Measurements from ENCODE around the gene ADGRV1. TPM values are rescaled to one million over a fixed set of nuclear protein-coding genes. Genes with fewer than 3 reads are reported as not detected.

ADGRV1 gene
- polyA plus RNA-seq, 1 donor from 2014 or later: 3.7 TPM

DNA sequence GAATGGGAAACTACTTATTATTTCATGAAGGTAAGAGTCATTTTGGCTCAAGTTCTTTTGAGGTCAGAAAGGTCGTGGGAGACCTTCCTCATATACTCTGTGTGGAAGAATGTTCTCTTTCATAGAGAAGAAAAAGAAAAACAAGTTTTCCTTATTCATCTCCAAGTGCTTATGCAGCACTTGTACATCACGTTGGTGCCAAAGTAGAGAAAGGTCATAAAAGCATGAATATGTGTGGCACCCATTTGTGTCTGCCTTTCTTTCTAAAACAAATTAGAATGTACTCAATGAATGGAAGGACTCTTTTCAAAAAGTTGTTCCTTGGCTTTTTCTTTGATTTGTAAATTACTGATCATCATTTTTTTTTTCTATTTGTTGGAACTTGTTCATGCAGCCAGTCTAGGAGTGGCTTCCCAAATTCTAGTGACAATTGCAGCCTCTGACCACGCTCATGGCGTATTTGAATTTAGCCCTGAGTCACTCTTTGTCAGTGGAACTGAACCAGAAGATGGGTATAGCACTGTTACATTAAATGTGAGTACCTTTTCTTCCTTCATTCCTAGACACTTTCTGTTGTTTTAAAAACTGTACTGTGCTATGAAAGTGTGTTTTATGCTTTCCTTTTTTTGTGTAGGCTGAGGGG is 122.4 kb downstream of the ADGRV1 start:
- no peak overlapping the region for H3K9ac ChIP-seq (ENCODE audit: low read length)
- H3K27me3 ChIP-seq (ENCODE audit: insufficient read depth, low read depth, low read length): no peaks in the 10 kb centered on the region
- H4K20me1 ChIP-seq (ENCODE audit: insufficient read depth): no peaks in the 10 kb centered on the region
- TF ChIP-seq EP300 (conservative IDR thresholded peaks at IDR 0.05; ENCODE audit: poor library complexity, severe bottlenecking) (no peak), POLR2AphosphoS5 (IDR thresholded peaks at IDR 0.05) (no peak), EZH2 (IDR thresholded peaks at IDR 0.05; ENCODE audit: borderline replicate concordance, insufficient read depth, low read length, poor library complexity, severe bottlenecking) (no peak), MXI1 (conservative IDR thresholded peaks at IDR 0.05; ENCODE audit: poor library complexity, severe bottlenecking) (no peak)
- TF ChIP-seq, protein P1, sequence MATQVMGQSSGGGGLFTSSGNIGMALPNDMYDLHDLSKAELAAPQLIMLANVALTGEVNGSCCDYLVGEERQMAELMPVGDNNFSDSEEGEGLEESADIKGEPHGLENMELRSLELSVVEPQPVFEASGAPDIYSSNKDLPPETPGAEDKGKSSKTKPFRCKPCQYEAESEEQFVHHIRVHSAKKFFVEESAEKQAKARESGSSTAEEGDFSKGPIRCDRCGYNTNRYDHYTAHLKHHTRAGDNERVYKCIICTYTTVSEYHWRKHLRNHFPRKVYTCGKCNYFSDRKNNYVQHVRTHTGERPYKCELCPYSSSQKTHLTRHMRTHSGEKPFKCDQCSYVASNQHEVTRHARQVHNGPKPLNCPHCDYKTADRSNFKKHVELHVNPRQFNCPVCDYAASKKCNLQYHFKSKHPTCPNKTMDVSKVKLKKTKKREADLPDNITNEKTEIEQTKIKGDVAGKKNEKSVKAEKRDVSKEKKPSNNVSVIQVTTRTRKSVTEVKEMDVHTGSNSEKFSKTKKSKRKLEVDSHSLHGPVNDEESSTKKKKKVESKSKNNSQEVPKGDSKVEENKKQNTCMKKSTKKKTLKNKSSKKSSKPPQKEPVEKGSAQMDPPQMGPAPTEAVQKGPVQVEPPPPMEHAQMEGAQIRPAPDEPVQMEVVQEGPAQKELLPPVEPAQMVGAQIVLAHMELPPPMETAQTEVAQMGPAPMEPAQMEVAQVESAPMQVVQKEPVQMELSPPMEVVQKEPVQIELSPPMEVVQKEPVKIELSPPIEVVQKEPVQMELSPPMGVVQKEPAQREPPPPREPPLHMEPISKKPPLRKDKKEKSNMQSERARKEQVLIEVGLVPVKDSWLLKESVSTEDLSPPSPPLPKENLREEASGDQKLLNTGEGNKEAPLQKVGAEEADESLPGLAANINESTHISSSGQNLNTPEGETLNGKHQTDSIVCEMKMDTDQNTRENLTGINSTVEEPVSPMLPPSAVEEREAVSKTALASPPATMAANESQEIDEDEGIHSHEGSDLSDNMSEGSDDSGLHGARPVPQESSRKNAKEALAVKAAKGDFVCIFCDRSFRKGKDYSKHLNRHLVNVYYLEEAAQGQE (IDR thresholded peaks at IDR 0.05; ENCODE audit: borderline replicate concordance): no peak
- H3K9me2 ChIP-seq (ENCODE audit: insufficient read depth, low read length): no peaks in the 10 kb centered on the region
- H2AFZ ChIP-seq (ENCODE audit: low read depth, low read length): no peak overlapping the region
- H3K4me2 ChIP-seq (ENCODE audit: low read length): no peak overlapping the region
- H3K4me3 ChIP-seq (ENCODE audit: low read length): no peak overlapping the region
- no peaks in the 10 kb centered on the region for H3K9me3 ChIP-seq (ENCODE audit: low read length)
- H3F3A ChIP-seq (ENCODE audit: insufficient read depth, low read length, poor library complexity, severe bottlenecking): no peaks in the 10 kb centered on the region
- no peak overlapping the region for H3K27ac ChIP-seq (ENCODE audit: low read length)
- no peaks in the 10 kb centered on the region for H3K36me3 ChIP-seq (ENCODE audit: insufficient read depth, low read length)
- H3K79me2 ChIP-seq (replicated peaks; ENCODE audit: insufficient read depth, low read length): no peaks in the 10 kb centered on the region

DNA sequence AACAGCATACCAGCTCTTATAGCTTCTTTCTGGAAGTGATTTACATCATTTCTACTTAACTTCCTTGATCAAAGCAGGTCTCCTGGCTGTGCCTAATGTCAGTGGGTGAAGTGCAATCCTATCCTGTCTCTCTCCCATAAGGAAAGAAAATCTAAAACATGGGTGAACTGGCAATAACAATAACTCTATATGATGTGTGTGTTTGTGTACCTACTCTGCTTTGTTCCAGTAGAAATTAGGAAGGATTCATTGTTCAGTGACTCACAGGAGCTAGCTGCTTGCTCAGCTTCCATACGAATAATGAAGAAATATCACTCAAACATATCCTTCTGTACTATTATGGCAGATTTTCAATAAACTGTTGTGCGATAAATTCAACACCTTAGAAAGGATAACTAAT is 123.7 kb downstream of the ADGRV1 start:
- H2AFZ ChIP-seq (ENCODE audit: low read depth, low read length): no peak overlapping the region
- no peak overlapping the region for H3K4me3 ChIP-seq (ENCODE audit: low read length)
- H3K27me3 ChIP-seq (ENCODE audit: insufficient read depth, low read depth, low read length): no peaks in the 10 kb centered on the region
- no peaks in the 10 kb centered on the region for H4K20me1 ChIP-seq (ENCODE audit: insufficient read depth)
- no peak overlapping the region for H3K4me2 ChIP-seq (ENCODE audit: low read length)
- H3K79me2 ChIP-seq (replicated peaks; ENCODE audit: insufficient read depth, low read length): no peaks in the 10 kb centered on the region
- no peaks in the 10 kb centered on the region for H3F3A ChIP-seq (ENCODE audit: insufficient read depth, low read length, poor library complexity, severe bottlenecking)
- no peak overlapping the region for H3K27ac ChIP-seq (ENCODE audit: low read length)
- H3K36me3 ChIP-seq (ENCODE audit: insufficient read depth, low read length): no peaks in the 10 kb centered on the region
- no peaks in the 10 kb centered on the region for H3K9me2 ChIP-seq (ENCODE audit: insufficient read depth, low read length)
- no peaks in the 10 kb centered on the region for H3K9me3 ChIP-seq (ENCODE audit: low read length)
- no peak overlapping the region for H3K9ac ChIP-seq (ENCODE audit: low read length)
- TF ChIP-seq, protein P1 (IDR thresholded peaks at IDR 0.05; ENCODE audit: borderline replicate concordance): no peak
- no peak for TF ChIP-seq EP300 (conservative IDR thresholded peaks at IDR 0.05; ENCODE audit: poor library complexity, severe bottlenecking)
- no peak for TF ChIP-seq RAD21 (conservative IDR thresholded peaks at IDR 0.05)
- TF ChIP-seq TAF1 (IDR thresholded peaks at IDR 0.05; ENCODE audit: low read depth): no peak

Measured in neural cell (in vitro differentiated cells).